Esophagus mucosa (tissue), 1 donor: ENCODE results near the gene RASGEF1C. TPM values are rescaled to one million over a fixed set of nuclear protein-coding genes. Genes with fewer than 3 reads are reported as not detected.
"Not testable (repeated sequence)": the region's sequence is repeated elsewhere in the genome, so short reads cannot be mapped to it uniquely, and the experiment has no call there.

ENCODE experiments used
- ATAC-seq: fragments of 200-7000 bp; cut with Tn5 transposase; one replicate; pipeline ENCODE4 v1.9.1; 2020
- total RNA-seq: library from RNA; stranded (reverse); gene quantifications from one replicate; pipeline ENCODE4 v1.2.4, GENCODE V29; 2023
- donor health status: DM: yes; HTN: yes; CAD: no.

RASGEF1C gene
- total RNA-seq, 1 donor from 2014 or later = not detected

GRCh38 chr5:180135128-180135955, 73.7 kb downstream of the RASGEF1C start:
- ATAC-seq = peak; percentile 88

- ATAC-seq = no peak
Measured at GRCh38 chr5:180133971-180134508, 75.0 kb downstream of the RASGEF1C start.

- ATAC-seq = no peak
Measured at GRCh38 chr5:180133551-180133950, 75.5 kb downstream of the RASGEF1C start.

GRCh38 chr5:180133060-180133459, 76.0 kb downstream of the RASGEF1C start:
- no peak for ATAC-seq

- no peak for ATAC-seq
Measured at GRCh38 chr5:180130876-180131740, 77.9 kb downstream of the RASGEF1C start.

GRCh38 chr5:180130291-180130869, 78.6 kb downstream of the RASGEF1C start:
- ATAC-seq = no peak

- ATAC-seq = no peak
Measured at GRCh38 chr5:180129291-180130190, 79.5 kb downstream of the RASGEF1C start.

GRCh38 chr5:180128671-180129261, 80.2 kb downstream of the RASGEF1C start:
- no peak for ATAC-seq

GRCh38 chr5:180127682-180128670, 81.0 kb downstream of the RASGEF1C start:
- ATAC-seq = no peak

GRCh38 chr5:180126716-180127681, 82.0 kb downstream of the RASGEF1C start:
- ATAC-seq = peak; percentile 53

- not testable (repeated sequence) for ATAC-seq
Measured at GRCh38 chr5:180126156-180126555, 82.9 kb downstream of the RASGEF1C start.

- ATAC-seq = not testable (repeated sequence)
Measured at GRCh38 chr5:180124662-180125061, 84.3 kb downstream of the RASGEF1C start.

- ATAC-seq = no peak
Measured at GRCh38 chr5:180122875-180123274, 86.1 kb downstream of the RASGEF1C start.

GRCh38 chr5:180121826-180122413, 87.1 kb downstream of the RASGEF1C start:
- no peak for ATAC-seq

GRCh38 chr5:180120237-180121101, 88.5 kb downstream of the RASGEF1C start:
- ATAC-seq = no peak

- ATAC-seq = no peak
Measured at GRCh38 chr5:180119903-180120236, 89.1 kb downstream of the RASGEF1C start.
